B cell (primary cell): ENCODE results near the gene GNAS. TPM values are rescaled to one million over a fixed set of nuclear protein-coding genes. Genes with fewer than 3 reads are reported as not detected.

Experiments used
- ATAC-seq: fragments of 200-7000 bp; cut with Tn5 transposase; one replicate; pipeline ENCODE4 v1.10.0; 2021; ENCODE audit warnings: low read depth, mild to moderate bottlenecking, moderate number of reproducible peaks, moderate library complexity
- CTCF ChIA-PET: fragments of 350-600 bp; sonication (Branson Sonifier 250); formaldehyde crosslinking; loops from one replicate; lab custom pipeline; 2021; ENCODE audit warnings: antibody characterized with exemption, inconsistent platforms; lab: Charles Lee
- POLR2A ChIA-PET: fragments of 350-600 bp; sonication (Branson Sonifier 250); formaldehyde crosslinking; loops from one replicate; lab custom pipeline; 2021; ENCODE audit warnings: antibody characterized with exemption; lab: Charles Lee
- DNase-seq: peaks from one replicate; pipeline ENCODE4 v3.0.0; 2013
- H2AFZ ChIP-seq: 2 replicates; pipeline ENCODE4 v1.6.1; 2012; ENCODE audit warnings: mild to moderate bottlenecking, low read depth, low read length; ENCODE audit not compliant: insufficient read depth, poor library complexity, severe bottlenecking
- H3K27ac ChIP-seq, 2 donors: 1 replicate in 1 of 2; 2 replicates in 1 of 2; pipeline ENCODE4 v1.5.1; 2012 to 2013; ENCODE audit warnings: low read length in 2 of 2, mild to moderate bottlenecking in 2 of 2, moderate library complexity in 1 of 2
- H3K27me3 ChIP-seq, 4 experiments: fragments of 200-600 bp in 1 of 4; sonication (generic) in 1 of 4; replicated peaks in 1 of 4; 1 replicate in 2 of 4; 2 replicates in 2 of 4; pipeline versions ENCODE4 v1.6.1 to v1.7.0; 2013 to 2016; ENCODE audit warnings: low read length in 3 of 4, mild to moderate bottlenecking in 2 of 4, mixed read lengths in 1 of 4, moderate library complexity in 1 of 4; ENCODE audit not compliant: insufficient read depth in 4 of 4, control insufficient read depth in 3 of 4; ENCODE audit errors: control extremely low read depth in 1 of 4
- H3K36me3 ChIP-seq, 2 experiments: replicated peaks in 1 of 2; 1 replicate in 1 of 2; 2 replicates in 1 of 2; pipeline versions ENCODE4 v1.6.1 to v1.7.1; 2013; ENCODE audit warnings: low read length in 1 of 2; ENCODE audit not compliant: insufficient read depth in 2 of 2, control insufficient read depth in 1 of 2; ENCODE audit errors: control extremely low read depth in 1 of 2, extremely low read depth in 1 of 2
- H3K4me1 ChIP-seq, 2 donors: fragments of 200-600 bp in 1 of 2; sonication (generic) in 1 of 2; 1 replicate in 1 of 2; 2 replicates in 1 of 2; pipeline versions ENCODE4 v1.5.1 to v1.6.1; 2013 to 2017; ENCODE audit warnings: low read length in 2 of 2; ENCODE audit not compliant: control insufficient read depth in 2 of 2, insufficient read depth in 2 of 2
- H3K4me2 ChIP-seq: replicated peaks from 2 replicates; pipeline ENCODE3; 2012; ENCODE audit warnings: mild to moderate bottlenecking, low read depth, low read length; ENCODE audit not compliant: poor library complexity, severe bottlenecking
- H3K4me3 ChIP-seq, 5 experiments: fragments of 200-600 bp in 1 of 5; sonication (generic) in 1 of 5; 1 replicate in 3 of 5; 2 replicates in 2 of 5; pipeline versions ENCODE4 v1.5.1 to v1.7.0; 2011 to 2016; ENCODE audit warnings: low read length in 4 of 5, mild to moderate bottlenecking in 4 of 5, low read depth in 2 of 5, control low read depth in 1 of 5, moderate library complexity in 1 of 5; ENCODE audit not compliant: insufficient read depth in 1 of 5; ENCODE audit errors: control extremely low read depth in 1 of 5, extremely low read depth in 1 of 5
- H3K79me2 ChIP-seq: fragments of 200-600 bp; sonication (generic); one replicate; pipeline ENCODE4 v1.6.0; 2016; ENCODE audit warnings: low read length; ENCODE audit not compliant: control insufficient read depth, insufficient read depth
- H3K9ac ChIP-seq: fragments of 200-600 bp; sonication (generic); 2 replicates; pipeline ENCODE4 v1.6.1; 2017; ENCODE audit warnings: mild to moderate bottlenecking, low read length, moderate library complexity
- H3K9me3 ChIP-seq, 3 donors: one replicate each; pipeline versions ENCODE4 v1.6.1 to v1.7.1; 2013; ENCODE audit warnings: low read length in 2 of 3; ENCODE audit not compliant: control insufficient read depth in 2 of 3, insufficient read depth in 1 of 3; ENCODE audit errors: control extremely low read depth in 1 of 3
- H4K20me1 ChIP-seq: 2 replicates; pipeline ENCODE4 v1.6.0; 2012; ENCODE audit warnings: mild to moderate bottlenecking, low read length; ENCODE audit not compliant: insufficient read depth, control insufficient read depth, poor library complexity, severe bottlenecking
- H3K27ac Mint-ChIP-seq: one replicate; pipeline ENCODE4 v1.8.0; 2021; ENCODE audit warnings: mixed read lengths
- H3K27me3 Mint-ChIP-seq: one replicate; pipeline ENCODE4 v1.8.0; 2021; ENCODE audit warnings: mixed read lengths
- H3K4me1 Mint-ChIP-seq: one replicate; pipeline ENCODE4 v1.8.0; 2021; ENCODE audit warnings: mixed read lengths
- H3K4me3 Mint-ChIP-seq: one replicate; pipeline ENCODE4 v1.8.0; 2021; ENCODE audit warnings: mixed read lengths
- H3K9me3 Mint-ChIP-seq: one replicate; pipeline ENCODE4 v1.8.0; 2022; ENCODE audit warnings: mixed read lengths; ENCODE audit not compliant: insufficient read depth
- EZH2 ChIP-seq: IDR thresholded peaks from 2 replicates; pipeline ENCODE4 v1.6.1; 2012; ENCODE audit warnings: borderline replicate concordance, low read depth, mild to moderate bottlenecking, moderate library complexity, low read length; ENCODE audit not compliant: insufficient read depth, poor library complexity, severe bottlenecking
- WGBS: methylation state at CpG from one replicate; pipeline ENCODE4 v1.1.5; 2013; ENCODE audit warnings: missing lambda C conversion rate; ENCODE audit not compliant: insufficient coverage; 5-methylcytosine and 5-hydroxymethylcytosine counted together
- intact Hi-C: fragments of 100-400 bp; cut with micrococcal nuclease; formaldehyde crosslinking; loops from one replicate; pipeline ENCODE4 v1.10.0; 2022
- polyA plus RNA-seq: library from polyadenylated mRNA; depleted of rRNA; stranded (reverse); fragments of >200 nt; gene quantifications from 2 replicates; pipeline ENCODE4 v1.2.3, GENCODE V29; 2012
- total RNA-seq, 2 donors: library from RNA; stranded (reverse); fragments of 120-200 nt in 1 of 2; gene quantifications; 1 replicate in 1 of 2; 2 replicates in 1 of 2; pipeline versions ENCODE4 v1.2.3 to v1.2.4, GENCODE V29; 2013 to 2022
- TF ChIP-seq, protein P1 (sequence below): fragments of 200-600 bp; IDR thresholded peaks from one replicate; pipeline ENCODE4 v1.8.0; 2022; ENCODE audit warnings: antibody characterized with exemption, mild to moderate bottlenecking

The GNAS gene
- total and polyA plus RNA-seq, 2 donors (not counting 1 experiment from before 2014, with no cell fraction given): 714 to 1,181 TPM

- no peak for ATAC-seq
- ChIA-PET POLR2A (no interaction called here), CTCF (no interaction called here)
- no peaks in the 10 kb centered on the region for H3K27me3 ChIP-seq
- no peak overlapping the region for H3K4me3 Mint-ChIP-seq
- no peaks in the 10 kb centered on the region for H3K79me2 ChIP-seq
- H3K27me3 Mint-ChIP-seq: peaks cover 5% of the 10 kb centered on the region
- H3K36me3 ChIP-seq: no peaks in the 10 kb centered on the region
- no peak overlapping the region for H3K4me2 ChIP-seq
- H3K27ac ChIP-seq: no peak overlapping the region
- H3K9me3 ChIP-seq: peaks cover 1 to 8% (median 5%) of the 10 kb centered on the region in 3 donors
- H4K20me1 ChIP-seq: no peaks in the 10 kb centered on the region
- DNase-seq: no peak
- no peak for TF ChIP-seq EZH2
- TF ChIP-seq, protein P1, sequence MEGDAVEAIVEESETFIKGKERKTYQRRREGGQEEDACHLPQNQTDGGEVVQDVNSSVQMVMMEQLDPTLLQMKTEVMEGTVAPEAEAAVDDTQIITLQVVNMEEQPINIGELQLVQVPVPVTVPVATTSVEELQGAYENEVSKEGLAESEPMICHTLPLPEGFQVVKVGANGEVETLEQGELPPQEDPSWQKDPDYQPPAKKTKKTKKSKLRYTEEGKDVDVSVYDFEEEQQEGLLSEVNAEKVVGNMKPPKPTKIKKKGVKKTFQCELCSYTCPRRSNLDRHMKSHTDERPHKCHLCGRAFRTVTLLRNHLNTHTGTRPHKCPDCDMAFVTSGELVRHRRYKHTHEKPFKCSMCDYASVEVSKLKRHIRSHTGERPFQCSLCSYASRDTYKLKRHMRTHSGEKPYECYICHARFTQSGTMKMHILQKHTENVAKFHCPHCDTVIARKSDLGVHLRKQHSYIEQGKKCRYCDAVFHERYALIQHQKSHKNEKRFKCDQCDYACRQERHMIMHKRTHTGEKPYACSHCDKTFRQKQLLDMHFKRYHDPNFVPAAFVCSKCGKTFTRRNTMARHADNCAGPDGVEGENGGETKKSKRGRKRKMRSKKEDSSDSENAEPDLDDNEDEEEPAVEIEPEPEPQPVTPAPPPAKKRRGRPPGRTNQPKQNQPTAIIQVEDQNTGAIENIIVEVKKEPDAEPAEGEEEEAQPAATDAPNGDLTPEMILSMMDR: no peak
- no peaks in the 10 kb centered on the region for H3K4me1 ChIP-seq
- H3K4me1 Mint-ChIP-seq: peaks cover 5% of the 10 kb centered on the region
- H3K27ac Mint-ChIP-seq: no peak overlapping the region
- peaks cover 4% of the 10 kb centered on the region for H3K9me3 Mint-ChIP-seq
- 98% methylated on average over 4 of the region's 5 CpGs for WGBS
- H3K9ac ChIP-seq: no peak overlapping the region
- no peak overlapping the region for H3K4me3 ChIP-seq
- intact Hi-C loops: no loop called here
- H2AFZ ChIP-seq: no peak overlapping the region
Measured at GRCh38 chr20:58932170-58932569, 79.7 kb downstream of the GNAS start.

- CTCF ChIA-PET: interaction anchor here (1.0 to 1.6 kb wide), 2 partner anchors 68 to 269 kb away, joined by 4 to 5 read pairs; no protein-coding TSS in a partner anchor
- Mint-ChIP-seq H3K27me3 (no peaks in the 10 kb centered on the region), H3K4me3 (no peak overlapping the region)
Measured at GRCh38 chr20:58938078-58938477, 85.6 kb downstream of the GNAS start.

More at GRCh38 chr20:58938078-58938477, 85.6 kb downstream of the GNAS start:
- Histone ChIP-seq H3K27ac (no peak overlapping the region), H3K27me3 (no peaks in the 10 kb centered on the region), H3K4me3 (peak overlapping the region in 1 of 5 experiments; percentile 10), H3K79me2 (no peaks in the 10 kb centered on the region), H3K36me3 (no peaks in the 10 kb centered on the region), H2AFZ (no peak overlapping the region), H3K9ac (no peak overlapping the region), H3K4me1 (peaks cover 10 to 12% of the 10 kb centered on the region in 2 donors), H4K20me1 (no peaks in the 10 kb centered on the region), H3K4me2 (peak overlapping the region; percentile 38), H3K9me3 (peaks cover 1 to 9% (median 8%) of the 10 kb centered on the region in 3 donors)
- TF ChIP-seq, protein P1: no peak
- no peak for TF ChIP-seq EZH2
- 50% methylated on average over 1 of the region's 2 CpGs for WGBS
- intact Hi-C loops: no loop called here
- ATAC-seq (no peak), DNase-seq (no peak)
- POLR2A ChIA-PET: no interaction called here
- peaks cover 4% of the 10 kb centered on the region for H3K9me3 Mint-ChIP-seq
- peaks cover 16% of the 10 kb centered on the region for H3K4me1 Mint-ChIP-seq
- H3K27ac Mint-ChIP-seq: no peak overlapping the region
